GM12878 (cell line): ENCODE data around the gene PPT1. TPM values are rescaled to one million over a fixed set of nuclear protein-coding genes. Genes with fewer than 3 reads are reported as not detected.

Experiments used
- ATAC-seq: fragments of 200-7000 bp; cut with Tn5 transposase; 3 replicates; pipeline ENCODE4 v1.9.1; 2020; ENCODE audit warnings: mild to moderate bottlenecking, moderate library complexity
- BruUV-seq: library from RNA; stranded (reverse); fragments of 400-500 nt; replicated peaks from 2 replicates; lab custom pipeline; 2021; lab: Mats Ljungman, UMichigan
- CTCF ChIA-PET: fragments of 300-600 bp; sonication (Branson Sonifier 250); formaldehyde crosslinking; extraction: SDS; loops from one replicate; lab custom pipeline; 2021; ENCODE audit warnings: inconsistent platforms; lab: Yijun Ruan, JAX
- POLR2A ChIA-PET: fragments of 350-600 bp; formaldehyde crosslinking; extraction: SDS; loops from one replicate; lab custom pipeline; 2021; ENCODE audit warnings: inconsistent platforms; lab: Charles Lee
- RAD21 ChIA-PET: fragments of 300-600 bp; sonication (Branson Sonifier 250); formaldehyde crosslinking; loops from one replicate; lab custom pipeline; 2023; ENCODE audit warnings: antibody characterized with exemption; ENCODE audit not compliant: unreplicated experiment; lab: Charles Lee
- SMC1A ChIA-PET: fragments of 300-600 bp; sonication (Branson Sonifier 250); formaldehyde crosslinking; loops from one replicate; lab custom pipeline; 2023; ENCODE audit not compliant: unreplicated experiment, uncharacterized antibody; lab: Charles Lee
- DNase-seq: peaks from one replicate; pipeline ENCODE4 v3.0.0-alpha.2; 2011; ENCODE audit warnings: low read depth, low spot score
- FAIRE-seq: peaks from 3 replicates; lab custom pipeline; 2011; peaks lifted over from hg19 to GRCh38; lab: Jason Lieb, UNC
- H2AFZ ChIP-seq: 2 replicates; pipeline ENCODE4 v1.6.0; 2011; ENCODE audit warnings: low read depth, low read length, control low read depth; ENCODE audit not compliant: control insufficient read depth
- H3K27ac ChIP-seq: 2 replicates; pipeline ENCODE4 v1.5.1; 2011; ENCODE audit warnings: control low read depth; ENCODE audit not compliant: control insufficient read depth, insufficient read depth
- H3K27me3 ChIP-seq, 2 experiments: replicated peaks in 1 of 2; 2 replicates each; pipeline versions ENCODE4 v1.6.0 to v1.6.1; 2011; ENCODE audit warnings: low read length in 1 of 2; ENCODE audit not compliant: control insufficient read depth in 2 of 2, insufficient read depth in 2 of 2
- H3K36me3 ChIP-seq, 2 experiments: 2 replicates each; pipeline ENCODE4 v1.5.1; 2011; ENCODE audit warnings: low read length in 1 of 2; ENCODE audit not compliant: control insufficient read depth in 2 of 2, insufficient read depth in 2 of 2
- H3K4me1 ChIP-seq: 2 replicates; pipeline ENCODE4 v1.6.1; 2011; ENCODE audit warnings: mild to moderate bottlenecking, low read length, moderate library complexity, mixed read lengths; ENCODE audit not compliant: control insufficient read depth, insufficient read depth
- H3K4me2 ChIP-seq: 2 replicates; pipeline ENCODE4 v1.6.0; 2011; ENCODE audit warnings: control low read depth; ENCODE audit not compliant: control insufficient read depth, insufficient read depth
- H3K4me3 ChIP-seq: fragments of 200-600 bp; sonication (generic); 2 replicates; pipeline ENCODE4 v1.5.1; 2016
- H3K79me2 ChIP-seq: 2 replicates; pipeline ENCODE4 v1.6.0; 2011; ENCODE audit warnings: low read length; ENCODE audit not compliant: control insufficient read depth, insufficient read depth
- H3K9ac ChIP-seq: 2 replicates; pipeline ENCODE4 v1.8.0; 2011; ENCODE audit warnings: low read length, control low read depth, mixed read lengths; ENCODE audit not compliant: control insufficient read depth, insufficient read depth
- H3K9me3 ChIP-seq: replicated peaks from 3 replicates; pipeline ENCODE4 v1.5.1; 2011; ENCODE audit warnings: mild to moderate bottlenecking, low read length; ENCODE audit not compliant: control insufficient read depth, insufficient read depth
- H4K20me1 ChIP-seq: 2 replicates; pipeline ENCODE4 v1.6.0; 2011; ENCODE audit not compliant: control insufficient read depth, insufficient read depth
- ASH2L ChIP-seq: fragments of 300-600, 200-600 bp; sonication (generic); IDR thresholded peaks from 2 replicates; pipeline ENCODE4 v1.6.1; 2017; ENCODE audit warnings: low read depth, mild to moderate bottlenecking, borderline replicate concordance
- FOS ChIP-seq: IDR thresholded peaks from 3 replicates; pipeline ENCODE4 v1.6.1; 2011; ENCODE audit warnings: borderline replicate concordance; ENCODE audit not compliant: insufficient read length; ENCODE audit errors: extremely low read depth
- MTA2 ChIP-seq: fragments of 450-650 bp; IDR thresholded peaks from 2 replicates; pipeline ENCODE4 v1.6.1; 2016; ENCODE audit warnings: low read depth, mild to moderate bottlenecking, moderate library complexity
- MYB ChIP-seq: fragments of 150-350 bp; IDR thresholded peaks from 2 replicates; pipeline ENCODE4 v1.6.1; 2014; ENCODE audit warnings: mild to moderate bottlenecking, low read depth, low read length, borderline replicate concordance
- NFYA ChIP-seq: IDR thresholded peaks from 2 replicates; pipeline ENCODE4 v1.6.1; 2011; ENCODE audit warnings: low read depth, mild to moderate bottlenecking, low read length, improper control_type of control experiment, borderline replicate concordance
- PAX5 ChIP-seq: IDR thresholded peaks from 2 replicates; pipeline ENCODE4 v1.6.1; 2011; ENCODE audit warnings: low read depth, low read length, borderline replicate concordance
- POLR2A ChIP-seq: IDR thresholded peaks from 2 replicates; pipeline ENCODE4 v1.6.1; 2011; ENCODE audit warnings: low read depth, mild to moderate bottlenecking, low read length
- POU2F2 ChIP-seq: IDR thresholded peaks from 3 replicates; pipeline ENCODE4 v1.6.1; 2011; ENCODE audit warnings: low read depth, mild to moderate bottlenecking, low read length, borderline replicate concordance
- SIX5 ChIP-seq: IDR thresholded peaks from 2 replicates; pipeline ENCODE4 v1.6.1; 2011; ENCODE audit warnings: mild to moderate bottlenecking, low read depth, low read length, moderate library complexity; ENCODE audit not compliant: severe bottlenecking
- SUPT20H ChIP-seq: IDR thresholded peaks from 2 replicates; pipeline ENCODE4 v1.6.1; 2011; ENCODE audit warnings: low read depth, mild to moderate bottlenecking, low read length, moderate library complexity, borderline replicate concordance; ENCODE audit not compliant: control insufficient read depth
- SUZ12 ChIP-seq: fragments of 200-600 bp; sonication (generic); IDR thresholded peaks from one replicate; pipeline ENCODE4 v1.6.1; 2018; ENCODE audit warnings: antibody characterized with exemption, mild to moderate bottlenecking; ENCODE audit not compliant: unreplicated experiment
- YBX1 ChIP-seq: fragments of 450-650 bp; IDR thresholded peaks from 2 replicates; pipeline ENCODE4 v1.6.1; 2016; ENCODE audit warnings: antibody characterized with exemption
- ZNF24 ChIP-seq: fragments of 450-650 bp; IDR thresholded peaks from 2 replicates; pipeline ENCODE4 v1.6.1; 2017; ENCODE audit warnings: antibody characterized with exemption, mild to moderate bottlenecking
- WGBS: methylation state at CpG from one replicate; pipeline ENCODE4 v1.1.6; 2016; ENCODE audit warnings: low lambda C conversion rate; ENCODE audit not compliant: insufficient replicate concordance, insufficient coverage; ENCODE audit errors: missing lambda C conversion rate; 5-methylcytosine and 5-hydroxymethylcytosine counted together
- in situ Hi-C: fragments of 300-500 bp; cut with MboI; formaldehyde crosslinking; loops from 9 replicates; pipeline ENCODE4 v1.14.3; 2018; ENCODE audit warnings: mixed read lengths
- intact Hi-C: fragments of 100-400 bp; cut with micrococcal nuclease; formaldehyde crosslinking; loops from one replicate; pipeline ENCODE4 v1.14.2; 2022; ENCODE audit not compliant: unreplicated experiment
- polyA plus RNA-seq, 11 experiments: library from polyadenylated mRNA; depleted of rRNA in 4 of 11; unstranded in 6 of 11; stranded (reverse) in 5 of 11; fragments of >200 nt; fragmentation: Nextera tagmentation in 4 of 11; fragmentation: Illumina TruSeq in 1 of 11; extraction: Ambion mirVana in 4 of 11; extraction: Trizol in 1 of 11; gene quantifications; 1 replicate in 1 of 11; 2 replicates in 10 of 11; pipeline versions ENCODE4 v1.2.1 to v1.2.3, GENCODE V29; 2011 to 2016; ENCODE audit warnings: inconsistent platforms in 2 of 11, missing spikeins in 2 of 11, low read depth in 1 of 11
- total RNA-seq, 4 experiments: library from RNA; depleted of rRNA in 3 of 4; stranded (reverse); fragments of >200 nt in 3 of 4; fragmentation: Illumina TruSeq in 1 of 4; extraction: Trizol in 1 of 4; gene quantifications; 2 replicates each; pipeline versions ENCODE4 v1.2.1 to v1.2.3, GENCODE V29; 2013 to 2021
- TF ChIP-seq, protein P1 (sequence below): fragments of 450-650 bp; IDR thresholded peaks from 2 replicates; pipeline ENCODE4 v1.6.1; 2017; ENCODE audit warnings: mild to moderate bottlenecking, moderate library complexity
- TF ChIP-seq, protein P2 (sequence below): fragments of 450-650 bp; IDR thresholded peaks from 2 replicates; pipeline ENCODE4 v1.6.1; 2017; ENCODE audit warnings: low read depth, mild to moderate bottlenecking, moderate library complexity
- TF ChIP-seq, protein P3 (sequence below): IDR thresholded peaks from 2 replicates; pipeline ENCODE4 v1.6.1; 2011; ENCODE audit warnings: mild to moderate bottlenecking, low read depth, low read length, moderate library complexity; ENCODE audit not compliant: insufficient replicate concordance
- TF ChIP-seq, protein P4 (sequence below): IDR thresholded peaks from 2 replicates; pipeline ENCODE4 v1.6.1; 2012; ENCODE audit warnings: low read depth, low read length, improper control_type of control experiment

The PPT1 gene
- total and polyA plus RNA-seq, 10 of the 15 experiments (the other 5 are each of a cell fraction or from before 2014, with no cell fraction given) = 50.4 to 147 (median 103) TPM

DNA sequence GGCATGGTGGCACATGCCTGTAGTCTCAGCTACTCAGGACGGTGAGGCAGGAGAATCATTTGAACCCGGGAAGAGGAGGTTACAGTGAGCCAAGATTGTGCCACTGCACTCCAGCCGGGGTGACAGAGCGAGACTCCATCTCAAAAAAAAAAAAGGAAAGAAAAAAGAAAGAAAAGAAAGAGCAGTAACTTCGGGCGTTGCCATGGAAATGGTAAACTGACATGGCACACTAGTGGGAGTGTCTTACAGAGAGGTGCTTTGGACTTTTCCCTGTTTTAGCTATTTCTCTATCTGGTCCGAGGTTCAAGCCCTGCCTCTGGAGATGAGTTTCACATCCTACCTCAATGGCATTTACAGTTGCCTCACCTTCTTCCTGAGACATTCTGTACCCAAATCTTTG lies 23.1 kb upstream of the PPT1 start (continued):
- TF ChIP-seq YBX1 (no peak), ASH2L (no peak), POLR2A (no peak), POU2F2 (no peak), MTA2 (no peak)
- TF ChIP-seq, protein P1, sequence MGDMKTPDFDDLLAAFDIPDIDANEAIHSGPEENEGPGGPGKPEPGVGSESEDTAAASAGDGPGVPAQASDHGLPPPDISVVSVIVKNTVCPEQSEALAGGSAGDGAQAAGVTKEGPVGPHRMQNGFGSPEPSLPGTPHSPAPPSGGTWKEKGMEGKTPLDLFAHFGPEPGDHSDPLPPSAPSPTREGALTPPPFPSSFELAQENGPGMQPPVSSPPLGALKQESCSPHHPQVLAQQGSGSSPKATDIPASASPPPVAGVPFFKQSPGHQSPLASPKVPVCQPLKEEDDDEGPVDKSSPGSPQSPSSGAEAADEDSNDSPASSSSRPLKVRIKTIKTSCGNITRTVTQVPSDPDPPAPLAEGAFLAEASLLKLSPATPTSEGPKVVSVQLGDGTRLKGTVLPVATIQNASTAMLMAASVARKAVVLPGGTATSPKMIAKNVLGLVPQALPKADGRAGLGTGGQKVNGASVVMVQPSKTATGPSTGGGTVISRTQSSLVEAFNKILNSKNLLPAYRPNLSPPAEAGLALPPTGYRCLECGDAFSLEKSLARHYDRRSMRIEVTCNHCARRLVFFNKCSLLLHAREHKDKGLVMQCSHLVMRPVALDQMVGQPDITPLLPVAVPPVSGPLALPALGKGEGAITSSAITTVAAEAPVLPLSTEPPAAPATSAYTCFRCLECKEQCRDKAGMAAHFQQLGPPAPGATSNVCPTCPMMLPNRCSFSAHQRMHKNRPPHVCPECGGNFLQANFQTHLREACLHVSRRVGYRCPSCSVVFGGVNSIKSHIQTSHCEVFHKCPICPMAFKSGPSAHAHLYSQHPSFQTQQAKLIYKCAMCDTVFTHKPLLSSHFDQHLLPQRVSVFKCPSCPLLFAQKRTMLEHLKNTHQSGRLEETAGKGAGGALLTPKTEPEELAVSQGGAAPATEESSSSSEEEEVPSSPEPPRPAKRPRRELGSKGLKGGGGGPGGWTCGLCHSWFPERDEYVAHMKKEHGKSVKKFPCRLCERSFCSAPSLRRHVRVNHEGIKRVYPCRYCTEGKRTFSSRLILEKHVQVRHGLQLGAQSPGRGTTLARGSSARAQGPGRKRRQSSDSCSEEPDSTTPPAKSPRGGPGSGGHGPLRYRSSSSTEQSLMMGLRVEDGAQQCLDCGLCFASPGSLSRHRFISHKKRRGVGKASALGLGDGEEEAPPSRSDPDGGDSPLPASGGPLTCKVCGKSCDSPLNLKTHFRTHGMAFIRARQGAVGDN = no peak
- TF ChIP-seq, protein P2, sequence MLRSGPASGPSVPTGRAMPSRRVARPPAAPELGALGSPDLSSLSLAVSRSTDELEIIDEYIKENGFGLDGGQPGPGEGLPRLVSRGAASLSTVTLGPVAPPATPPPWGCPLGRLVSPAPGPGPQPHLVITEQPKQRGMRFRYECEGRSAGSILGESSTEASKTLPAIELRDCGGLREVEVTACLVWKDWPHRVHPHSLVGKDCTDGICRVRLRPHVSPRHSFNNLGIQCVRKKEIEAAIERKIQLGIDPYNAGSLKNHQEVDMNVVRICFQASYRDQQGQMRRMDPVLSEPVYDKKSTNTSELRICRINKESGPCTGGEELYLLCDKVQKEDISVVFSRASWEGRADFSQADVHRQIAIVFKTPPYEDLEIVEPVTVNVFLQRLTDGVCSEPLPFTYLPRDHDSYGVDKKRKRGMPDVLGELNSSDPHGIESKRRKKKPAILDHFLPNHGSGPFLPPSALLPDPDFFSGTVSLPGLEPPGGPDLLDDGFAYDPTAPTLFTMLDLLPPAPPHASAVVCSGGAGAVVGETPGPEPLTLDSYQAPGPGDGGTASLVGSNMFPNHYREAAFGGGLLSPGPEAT = no peak

DNA sequence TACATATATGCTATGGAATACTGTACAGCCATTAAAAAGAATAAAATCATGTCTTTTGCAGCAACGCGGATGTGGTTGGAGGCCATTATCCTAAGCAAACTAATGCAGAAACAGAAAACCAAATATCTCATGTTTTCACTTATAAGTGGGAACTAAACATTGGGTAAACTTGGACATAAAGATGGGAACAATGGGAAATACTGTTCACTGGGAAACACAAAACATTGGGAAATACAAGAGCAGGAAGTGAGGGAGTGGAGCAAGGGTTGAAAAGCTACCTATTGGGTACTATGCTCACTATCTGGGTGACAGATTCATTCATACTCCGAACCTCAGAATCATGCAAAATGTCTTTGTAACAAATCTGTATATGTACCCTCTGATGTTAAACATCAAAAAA lies 17.3 kb upstream of the PPT1 start:
- ChIA-PET RAD21 (no interaction called here), CTCF (no interaction called here), SMC1A (no interaction called here), POLR2A (no interaction called here)
- Histone ChIP-seq H3K4me3 (no peak overlapping the region), H4K20me1 (no peaks in the 10 kb centered on the region), H3K4me1 (no peaks in the 10 kb centered on the region), H3K27me3 (no peaks in the 10 kb centered on the region), H3K4me2 (no peak overlapping the region), H3K36me3 (no peaks in the 10 kb centered on the region), H3K9me3 (no peaks in the 10 kb centered on the region; the same call in 1 of the 3 replicates), H3K9ac (no peak overlapping the region), H2AFZ (no peak overlapping the region), H3K27ac (no peak overlapping the region), H3K79me2 (no peaks in the 10 kb centered on the region)
- no TSS peak for BruUV-seq
- FAIRE-seq = no peak
- in situ Hi-C loops = no loop called here
- ATAC-seq = no peak
- intact Hi-C loops = no loop called here
- WGBS = 77% methylated on average over 3 of the region's 3 CpGs
- no peak for DNase-seq
- TF ChIP-seq FOS (no peak), SIX5 (no peak), SUZ12 (no peak), SUPT20H (no peak), NFYA (no peak), MYB (no peak), PAX5 (no peak), ZNF24 (no peak)
- TF ChIP-seq, protein P3, sequence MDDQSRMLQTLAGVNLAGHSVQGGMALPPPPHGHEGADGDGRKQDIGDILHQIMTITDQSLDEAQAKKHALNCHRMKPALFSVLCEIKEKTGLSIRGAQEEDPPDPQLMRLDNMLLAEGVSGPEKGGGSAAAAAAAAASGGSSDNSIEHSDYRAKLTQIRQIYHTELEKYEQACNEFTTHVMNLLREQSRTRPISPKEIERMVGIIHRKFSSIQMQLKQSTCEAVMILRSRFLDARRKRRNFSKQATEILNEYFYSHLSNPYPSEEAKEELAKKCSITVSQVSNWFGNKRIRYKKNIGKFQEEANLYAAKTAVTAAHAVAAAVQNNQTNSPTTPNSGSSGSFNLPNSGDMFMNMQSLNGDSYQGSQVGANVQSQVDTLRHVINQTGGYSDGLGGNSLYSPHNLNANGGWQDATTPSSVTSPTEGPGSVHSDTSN = no peak
- TF ChIP-seq, protein P4, sequence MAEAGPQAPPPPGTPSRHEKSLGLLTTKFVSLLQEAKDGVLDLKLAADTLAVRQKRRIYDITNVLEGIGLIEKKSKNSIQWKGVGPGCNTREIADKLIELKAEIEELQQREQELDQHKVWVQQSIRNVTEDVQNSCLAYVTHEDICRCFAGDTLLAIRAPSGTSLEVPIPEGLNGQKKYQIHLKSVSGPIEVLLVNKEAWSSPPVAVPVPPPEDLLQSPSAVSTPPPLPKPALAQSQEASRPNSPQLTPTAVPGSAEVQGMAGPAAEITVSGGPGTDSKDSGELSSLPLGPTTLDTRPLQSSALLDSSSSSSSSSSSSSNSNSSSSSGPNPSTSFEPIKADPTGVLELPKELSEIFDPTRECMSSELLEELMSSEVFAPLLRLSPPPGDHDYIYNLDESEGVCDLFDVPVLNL = no peak
